Astrocyte (in vitro differentiated cells and primary cell): Measurements from ENCODE around the gene SND1. TPM values are rescaled to one million over a fixed set of nuclear protein-coding genes. Genes with fewer than 3 reads are reported as not detected.

Experiments
- DNase-seq: peaks from one replicate; pipeline ENCODE4 v3.0.0-alpha.2; 2010; ENCODE audit warnings: low read depth
- FAIRE-seq: peaks from 2 replicates; lab custom pipeline; 2011; peaks lifted over from hg19 to GRCh38; lab: Jason Lieb, UNC
- H2AFZ ChIP-seq: 2 replicates; pipeline ENCODE4 v1.6.0; 2012; ENCODE audit warnings: low read depth, low read length, inconsistent platforms
- H3K27ac ChIP-seq: 2 replicates; pipeline ENCODE4 v1.5.1; 2011; ENCODE audit warnings: low read depth, low read length, inconsistent platforms
- H3K27me3 ChIP-seq: 2 replicates; pipeline ENCODE4 v1.6.0; 2011; ENCODE audit warnings: low read length, inconsistent platforms; ENCODE audit not compliant: insufficient read depth
- H3K36me3 ChIP-seq: 2 replicates; pipeline ENCODE4 v1.5.1; 2011; ENCODE audit warnings: low read length, inconsistent platforms; ENCODE audit not compliant: insufficient read depth
- H3K4me1 ChIP-seq: 2 replicates; pipeline ENCODE4 v1.5.1; 2011; ENCODE audit warnings: low read length, inconsistent platforms; ENCODE audit not compliant: insufficient read depth
- H3K4me2 ChIP-seq: 2 replicates; pipeline ENCODE4 v1.6.0; 2012; ENCODE audit warnings: low read length, inconsistent platforms
- H3K4me3 ChIP-seq: 2 replicates; pipeline ENCODE4 v1.5.1; 2011; ENCODE audit warnings: low read depth, mild to moderate bottlenecking, low read length, inconsistent platforms; ENCODE audit not compliant: insufficient read depth
- H3K79me2 ChIP-seq: 2 replicates; pipeline ENCODE4 v1.6.0; 2012; ENCODE audit warnings: mild to moderate bottlenecking, low read length, inconsistent platforms; ENCODE audit not compliant: insufficient read depth
- H3K9ac ChIP-seq: 2 replicates; pipeline ENCODE4 v1.6.0; 2012; ENCODE audit warnings: mild to moderate bottlenecking, low read length, inconsistent platforms
- H3K9me3 ChIP-seq: 2 replicates; pipeline ENCODE4 v1.5.1; 2012; ENCODE audit warnings: low read depth, mild to moderate bottlenecking, low read length, inconsistent platforms; ENCODE audit not compliant: insufficient read depth
- H4K20me1 ChIP-seq: 2 replicates; pipeline ENCODE4 v1.6.0; 2012; ENCODE audit warnings: low read length, inconsistent platforms; ENCODE audit not compliant: insufficient read depth
- H3K27ac Mint-ChIP-seq: one replicate; pipeline ENCODE4 v1.8.0; 2021; ENCODE audit warnings: mild to moderate bottlenecking, mixed read lengths; ENCODE audit not compliant: unreplicated experiment
- H3K27me3 Mint-ChIP-seq: one replicate; pipeline ENCODE4 v1.8.0; 2021; ENCODE audit warnings: low read depth, mixed read lengths; ENCODE audit not compliant: unreplicated experiment
- H3K36me3 Mint-ChIP-seq: one replicate; pipeline ENCODE4 v1.8.0; 2021; ENCODE audit warnings: low read depth, mixed read lengths; ENCODE audit not compliant: unreplicated experiment
- H3K4me1 Mint-ChIP-seq: one replicate; pipeline ENCODE4 v1.8.0; 2021; ENCODE audit warnings: low read depth, mixed read lengths; ENCODE audit not compliant: unreplicated experiment
- H3K4me3 Mint-ChIP-seq: one replicate; pipeline ENCODE4 v1.8.0; 2021; ENCODE audit warnings: mild to moderate bottlenecking, moderate library complexity, mixed read lengths; ENCODE audit not compliant: unreplicated experiment
- H3K9me3 Mint-ChIP-seq: one replicate; pipeline ENCODE4 v1.8.0; 2021; ENCODE audit warnings: mild to moderate bottlenecking, mixed read lengths; ENCODE audit not compliant: unreplicated experiment
- EZH2 ChIP-seq: IDR thresholded peaks from 2 replicates; pipeline ENCODE4 v1.6.1; 2012; ENCODE audit warnings: mild to moderate bottlenecking, low read length, inconsistent platforms; ENCODE audit not compliant: insufficient read depth
- total RNA-seq: library from RNA; stranded (reverse); gene quantifications from 2 replicates; pipeline ENCODE4 v1.2.1, GENCODE V29; 2021
- TF ChIP-seq, protein P1 (sequence below): IDR thresholded peaks from 2 replicates; pipeline ENCODE4 v1.5.1; 2011; ENCODE audit warnings: low read depth, mild to moderate bottlenecking, inconsistent platforms, low read length, moderate library complexity; ENCODE audit not compliant: insufficient read depth

The SND1 gene
- total RNA-seq, 1 donor from 2014 or later: 267 TPM

DNA sequence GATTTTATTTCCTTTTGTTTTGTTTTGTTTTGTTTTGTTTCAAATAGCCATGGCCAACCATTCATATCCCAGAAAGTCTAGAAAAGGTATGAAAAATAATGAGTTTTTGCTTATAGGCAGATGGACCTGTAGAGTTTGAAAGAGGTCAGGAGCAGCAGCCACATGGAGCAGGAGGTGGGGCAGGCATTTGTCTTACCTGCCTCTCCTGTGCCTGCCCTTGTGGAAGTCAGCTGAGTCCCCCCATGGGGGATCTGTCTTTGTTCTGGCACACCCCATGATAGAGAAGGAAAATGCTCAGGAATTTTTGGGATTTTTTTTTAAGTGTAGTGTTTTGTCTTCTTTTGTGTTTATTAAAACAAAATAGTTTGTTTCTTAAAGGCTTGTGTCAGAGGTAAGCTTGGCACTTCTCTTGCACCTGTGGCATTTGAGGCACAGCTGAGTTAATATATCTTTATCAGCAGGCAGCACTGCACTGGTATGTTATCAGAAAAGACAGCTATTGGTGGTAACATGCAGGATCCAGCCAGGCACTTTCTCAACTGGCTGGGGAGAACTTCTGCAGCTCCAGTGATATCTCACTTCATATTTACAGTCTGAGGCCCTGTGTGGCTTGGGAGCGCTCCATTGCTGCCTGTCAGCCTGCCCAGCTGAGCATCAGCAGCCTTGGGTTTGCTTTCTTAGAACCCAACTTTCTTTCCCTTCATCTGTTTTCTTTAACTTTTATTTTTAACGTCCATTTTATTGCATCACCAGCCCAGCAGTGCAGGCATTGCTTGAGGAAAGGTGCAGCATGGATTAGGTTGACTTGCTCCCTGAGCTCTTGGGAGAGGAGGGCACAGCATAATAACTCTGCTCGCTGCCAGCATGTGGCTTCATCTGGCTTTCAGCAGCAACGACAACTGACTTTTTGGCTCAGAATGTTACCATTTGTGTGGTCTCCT lies 334.9 kb downstream of the SND1 start:
- DNase-seq (no peak), FAIRE-seq (no peak)
- Histone ChIP-seq H2AFZ (no peak overlapping the region), H3K9me3 (no peaks in the 10 kb centered on the region), H3K79me2 (peaks cover 7% of the 10 kb centered on the region), H3K4me3 (no peak overlapping the region), H4K20me1 (peaks cover 97% of the 10 kb centered on the region), H3K4me2 (no peak overlapping the region), H3K4me1 (no peaks in the 10 kb centered on the region), H3K27ac (no peak overlapping the region), H3K27me3 (no peaks in the 10 kb centered on the region), H3K36me3 (peaks cover 11% of the 10 kb centered on the region), H3K9ac (no peak overlapping the region)
- TF ChIP-seq, protein P1, sequence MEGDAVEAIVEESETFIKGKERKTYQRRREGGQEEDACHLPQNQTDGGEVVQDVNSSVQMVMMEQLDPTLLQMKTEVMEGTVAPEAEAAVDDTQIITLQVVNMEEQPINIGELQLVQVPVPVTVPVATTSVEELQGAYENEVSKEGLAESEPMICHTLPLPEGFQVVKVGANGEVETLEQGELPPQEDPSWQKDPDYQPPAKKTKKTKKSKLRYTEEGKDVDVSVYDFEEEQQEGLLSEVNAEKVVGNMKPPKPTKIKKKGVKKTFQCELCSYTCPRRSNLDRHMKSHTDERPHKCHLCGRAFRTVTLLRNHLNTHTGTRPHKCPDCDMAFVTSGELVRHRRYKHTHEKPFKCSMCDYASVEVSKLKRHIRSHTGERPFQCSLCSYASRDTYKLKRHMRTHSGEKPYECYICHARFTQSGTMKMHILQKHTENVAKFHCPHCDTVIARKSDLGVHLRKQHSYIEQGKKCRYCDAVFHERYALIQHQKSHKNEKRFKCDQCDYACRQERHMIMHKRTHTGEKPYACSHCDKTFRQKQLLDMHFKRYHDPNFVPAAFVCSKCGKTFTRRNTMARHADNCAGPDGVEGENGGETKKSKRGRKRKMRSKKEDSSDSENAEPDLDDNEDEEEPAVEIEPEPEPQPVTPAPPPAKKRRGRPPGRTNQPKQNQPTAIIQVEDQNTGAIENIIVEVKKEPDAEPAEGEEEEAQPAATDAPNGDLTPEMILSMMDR: no peak
- no peak for TF ChIP-seq EZH2
- H3K4me3 Mint-ChIP-seq: no peak overlapping the region
- no peaks in the 10 kb centered on the region for H3K27me3 Mint-ChIP-seq
- H3K36me3 Mint-ChIP-seq: peaks cover 13% of the 10 kb centered on the region
- H3K27ac Mint-ChIP-seq: peak overlapping the region; percentile 30
- H3K4me1 Mint-ChIP-seq: peaks cover 23% of the 10 kb centered on the region
- H3K9me3 Mint-ChIP-seq: no peaks in the 10 kb centered on the region

DNA sequence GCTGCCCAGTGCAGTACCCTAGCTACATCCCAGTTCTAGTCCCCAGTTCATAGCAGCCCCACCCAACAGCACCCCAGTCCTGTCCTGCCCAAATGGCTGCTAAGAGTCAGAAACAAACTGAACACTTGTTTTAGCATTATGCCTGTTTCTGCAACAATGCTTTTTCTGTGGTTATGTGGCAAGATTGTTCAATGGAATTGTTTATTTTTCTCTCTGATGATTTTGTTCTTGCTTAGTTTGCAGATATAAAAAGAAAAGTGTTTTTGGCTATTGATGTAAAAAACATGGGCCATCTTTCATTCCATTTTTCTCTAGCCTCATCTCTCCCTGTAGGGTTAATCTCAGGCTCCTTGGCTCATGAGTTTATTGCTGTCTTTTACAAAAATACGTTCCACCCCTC lies 336.8 kb downstream of the SND1 start:
- H3K4me3 ChIP-seq: no peak overlapping the region
- H3K4me2 ChIP-seq: no peak overlapping the region
- peaks cover 24% of the 10 kb centered on the region for H3K36me3 Mint-ChIP-seq
- no peaks in the 10 kb centered on the region for H3K9me3 Mint-ChIP-seq
- DNase-seq: no peak
- peaks cover 15% of the 10 kb centered on the region for H3K4me1 Mint-ChIP-seq
- H3K9ac ChIP-seq: no peak overlapping the region
- H3K27ac Mint-ChIP-seq: no peak overlapping the region
- no peaks in the 10 kb centered on the region for H3K27me3 ChIP-seq
- peaks cover 7% of the 10 kb centered on the region for H3K79me2 ChIP-seq
- no peak for FAIRE-seq
- H3K4me1 ChIP-seq: no peaks in the 10 kb centered on the region
- H3K9me3 ChIP-seq: no peaks in the 10 kb centered on the region
- no peak overlapping the region for H3K4me3 Mint-ChIP-seq
- no peak overlapping the region for H3K27ac ChIP-seq
- H3K36me3 ChIP-seq: peaks cover 16% of the 10 kb centered on the region
- no peak for TF ChIP-seq EZH2
- TF ChIP-seq, protein P1: no peak
- H2AFZ ChIP-seq: no peak overlapping the region
- no peaks in the 10 kb centered on the region for H3K27me3 Mint-ChIP-seq
- H4K20me1 ChIP-seq: peaks cover 85% of the 10 kb centered on the region

DNA sequence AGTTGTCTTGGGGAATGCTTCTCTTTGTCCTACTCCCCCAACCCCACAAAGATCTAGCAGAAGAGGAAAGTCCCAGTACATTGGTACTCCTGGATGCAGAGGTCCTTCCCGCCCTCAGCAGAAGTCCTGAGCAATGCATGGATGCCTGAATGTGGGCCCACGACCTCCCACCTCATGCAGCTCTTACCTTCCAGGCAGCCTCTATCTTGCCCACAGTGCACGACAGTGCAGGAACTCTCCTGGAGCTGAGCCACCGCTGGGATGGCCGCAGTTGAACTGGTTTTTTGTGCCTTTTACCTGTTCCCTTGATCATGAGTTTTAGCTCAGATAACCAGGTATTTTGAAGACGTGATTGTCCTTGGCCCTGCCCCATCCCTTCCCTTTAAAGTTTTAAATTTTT lies 341.3 kb downstream of the SND1 start:
- Mint-ChIP-seq H3K4me1 (peaks cover 25% of the 10 kb centered on the region), H3K36me3 (peaks cover 25% of the 10 kb centered on the region), H3K27ac (no peak overlapping the region), H3K4me3 (no peak overlapping the region), H3K9me3 (no peaks in the 10 kb centered on the region), H3K27me3 (no peaks in the 10 kb centered on the region)
- no peak overlapping the region for H3K4me3 ChIP-seq
- H3K27me3 ChIP-seq: no peaks in the 10 kb centered on the region
- H3K79me2 ChIP-seq: peaks cover under 1% of the 10 kb centered on the region
- FAIRE-seq (no peak), DNase-seq (no peak)
- no peak overlapping the region for H3K9ac ChIP-seq
- no peak overlapping the region for H2AFZ ChIP-seq
- TF ChIP-seq, protein P1: no peak
- TF ChIP-seq EZH2: no peak
- H3K4me1 ChIP-seq: no peaks in the 10 kb centered on the region
- no peak overlapping the region for H3K4me2 ChIP-seq
- no peaks in the 10 kb centered on the region for H3K9me3 ChIP-seq
- H3K36me3 ChIP-seq: peaks cover 16% of the 10 kb centered on the region
- H4K20me1 ChIP-seq: peaks cover 79% of the 10 kb centered on the region
- no peak overlapping the region for H3K27ac ChIP-seq
